SK-MEL-5 (cell line): ENCODE measurements around the gene FAM111A. TPM values are rescaled to one million over a fixed set of nuclear protein-coding genes. Genes with fewer than 3 reads are reported as not detected.

Experiments used
- DNase-seq: peaks from one replicate; pipeline ENCODE4 v3.0.0-alpha.2; 2016; ENCODE audit warnings: low read depth, low spot score
- in situ Hi-C: cut with HindIII; loops from 2 replicates; pipeline ENCODE4 v1.10.0; 2016; ENCODE audit warnings: low sequenced_read_pairs, high pct_unique_total_duplicates, low pct_unique_long_range_greater_than_20kb
- total RNA-seq: library from RNA; depleted of rRNA; stranded (reverse); fragments of >200 nt; shearing (Covaris generic); gene quantifications from 2 replicates; pipeline ENCODE4 v1.2.3, GENCODE V29; 2014

The FAM111A gene
- total RNA-seq, 1 experiment from 2014 or later, result 30.6 TPM

DNA sequence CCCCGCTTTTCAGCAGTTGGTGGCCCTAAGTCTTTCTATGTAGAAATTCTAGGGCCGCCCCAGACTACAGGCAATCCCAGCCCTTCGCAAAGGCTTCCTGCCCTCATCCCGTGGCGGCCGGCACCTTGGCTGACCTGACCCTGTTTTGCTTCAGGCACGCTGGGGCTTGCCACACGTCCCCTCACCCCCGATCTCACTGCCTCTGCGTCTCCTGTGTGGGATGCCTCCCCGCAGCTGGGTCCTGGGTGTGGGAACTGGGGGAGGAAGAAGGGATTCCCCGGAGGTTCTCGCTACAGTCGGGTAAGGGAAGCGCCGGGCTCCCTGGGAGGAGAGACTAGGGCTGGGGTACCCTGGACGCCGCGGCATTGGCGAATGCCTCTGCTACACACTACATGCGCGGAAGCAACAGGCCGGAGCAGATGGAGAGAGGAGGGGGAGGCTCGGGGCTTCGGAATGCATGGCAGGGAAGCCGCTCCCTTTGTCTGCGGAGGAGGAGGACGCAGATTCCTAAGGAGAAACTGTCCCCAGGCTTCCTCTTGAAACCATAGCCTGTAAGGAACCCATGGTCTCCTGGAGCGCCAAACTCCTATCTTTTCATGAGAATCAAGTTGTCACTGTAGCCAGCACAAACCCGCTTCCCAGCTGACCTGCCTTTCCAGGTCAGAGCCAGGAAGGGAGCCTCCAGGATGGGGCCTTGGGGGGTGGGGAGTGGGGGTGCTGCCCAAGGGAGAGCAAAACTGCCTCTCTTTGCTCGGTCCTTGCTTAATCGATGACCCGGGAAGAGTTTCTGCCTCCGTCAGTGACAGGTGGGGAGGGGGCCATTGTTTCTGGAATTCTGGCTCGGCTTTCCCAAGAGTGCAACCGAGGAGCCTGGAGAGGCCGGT lies 30.7 kb downstream of the FAM111A start:
- no peak for DNase-seq
- in situ Hi-C loops, result no loop called here

DNA sequence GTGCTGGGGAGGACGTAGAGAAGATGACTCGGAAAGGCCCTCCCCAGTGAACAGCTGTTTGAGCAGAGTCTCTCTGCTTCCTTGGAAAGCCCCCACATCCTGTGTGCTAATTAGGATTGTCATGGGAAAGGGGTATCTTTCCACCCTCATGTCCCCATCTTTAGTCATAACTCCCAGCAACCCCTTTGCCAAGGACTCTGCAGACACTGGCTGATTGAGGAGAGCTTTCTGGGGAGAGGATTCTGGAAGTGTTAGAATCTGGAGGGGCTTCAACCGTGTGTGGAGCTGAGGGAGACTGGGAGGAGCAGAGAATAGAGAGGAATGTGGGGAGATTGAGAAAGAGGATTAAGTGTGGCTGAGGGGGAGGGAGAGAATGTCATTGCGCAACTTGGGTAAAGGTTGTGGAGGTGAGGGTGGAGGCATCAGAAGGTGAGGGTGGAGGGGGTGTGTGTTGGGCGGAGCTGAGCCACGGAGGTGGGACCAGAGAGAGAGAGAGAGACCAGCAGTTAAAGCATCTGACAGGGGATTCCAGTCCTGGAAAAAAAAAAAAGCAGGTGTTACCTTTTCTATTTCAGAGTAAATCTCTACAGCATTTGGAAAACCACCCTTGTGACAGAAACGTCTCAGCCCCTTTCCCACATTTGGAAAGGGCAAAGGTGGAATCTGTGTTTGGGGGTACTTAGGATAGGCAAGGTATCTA lies 31.5 kb downstream of the FAM111A start:
- in situ Hi-C loops, result no loop called here
- no peak for DNase-seq

DNA sequence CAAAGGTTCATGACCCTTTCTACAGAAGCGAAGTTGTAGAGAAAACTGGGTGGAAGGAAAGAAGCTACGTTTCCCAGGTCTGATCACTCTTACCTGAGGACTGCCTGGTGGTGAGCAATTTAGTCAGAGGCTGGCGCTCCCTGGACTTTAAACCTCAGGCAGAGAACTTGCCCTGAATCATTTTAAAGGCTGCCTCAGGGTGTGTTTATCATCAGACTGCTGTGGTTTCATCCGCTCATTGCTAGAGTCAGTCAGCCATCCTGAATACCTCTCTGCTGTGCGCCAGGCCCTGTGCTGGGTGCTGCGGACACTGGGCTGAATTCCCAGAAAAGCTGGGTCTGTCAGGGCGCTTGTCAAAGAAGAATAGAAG lies 32.0 kb downstream of the FAM111A start:
- in situ Hi-C loops, result no loop called here
- DNase-seq, result no peak

DNA sequence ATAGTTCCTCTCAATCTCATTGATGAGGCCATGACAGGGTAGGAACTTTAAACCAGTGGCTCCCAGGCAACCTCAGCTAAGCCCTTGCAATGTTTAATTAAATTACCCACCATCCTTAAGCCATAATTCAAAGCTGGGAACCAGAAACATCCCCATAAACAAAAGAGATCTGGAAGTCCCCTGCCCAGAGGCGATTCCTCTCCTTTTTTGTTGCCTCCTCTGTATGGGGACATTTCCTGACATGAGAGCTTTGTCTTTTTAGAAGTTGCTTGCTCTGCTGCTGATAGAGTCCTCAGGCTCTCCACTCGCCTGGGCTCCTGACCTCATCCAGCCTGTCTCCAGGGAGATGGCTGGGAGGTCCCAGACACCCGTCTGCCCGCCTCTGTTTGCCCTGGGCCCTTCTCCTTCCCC lies 32.4 kb downstream of the FAM111A start:
- DNase-seq, result no peak
- in situ Hi-C loops, result no loop called here

DNA sequence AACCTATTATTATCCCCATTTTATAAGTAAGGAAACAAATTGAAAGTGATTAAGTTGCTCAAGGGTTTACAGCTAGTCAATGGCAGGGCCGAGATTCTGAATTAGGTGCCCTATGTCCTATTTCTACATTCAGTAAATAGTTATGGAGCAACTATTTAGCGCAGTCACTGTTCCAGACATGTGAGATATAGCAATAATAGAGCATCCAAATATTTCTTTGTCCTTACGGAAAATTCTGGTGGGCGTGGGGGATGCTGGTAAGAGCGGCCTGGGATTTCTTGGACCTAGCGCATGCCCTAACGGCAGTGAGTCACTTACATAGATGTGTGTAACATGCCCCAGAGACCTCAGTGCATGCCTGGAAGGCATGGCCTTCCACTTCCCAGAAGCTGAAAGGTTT lies 33.7 kb downstream of the FAM111A start:
- no peak for DNase-seq
- in situ Hi-C loops, result no loop called here

DNA sequence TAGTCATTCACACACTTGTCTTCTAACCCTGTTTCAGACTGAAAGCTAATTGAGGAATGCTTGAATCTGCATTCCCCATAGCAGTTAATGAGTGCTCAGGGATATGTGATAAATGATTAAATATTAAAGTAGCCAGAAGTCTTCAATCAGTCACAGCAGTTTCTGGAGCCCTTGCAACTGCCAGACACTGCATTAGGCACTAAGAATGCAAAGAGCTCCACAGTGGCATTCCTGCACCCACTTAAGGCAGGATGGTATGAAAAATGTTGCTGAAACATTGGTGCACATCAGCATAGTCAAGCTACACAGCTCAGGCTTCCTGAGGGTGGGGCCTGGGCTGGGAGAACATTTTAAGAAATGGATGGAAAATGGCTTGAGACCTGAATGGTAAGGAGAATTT lies 35.7 kb downstream of the FAM111A start:
- in situ Hi-C loops, result no loop called here

DNA sequence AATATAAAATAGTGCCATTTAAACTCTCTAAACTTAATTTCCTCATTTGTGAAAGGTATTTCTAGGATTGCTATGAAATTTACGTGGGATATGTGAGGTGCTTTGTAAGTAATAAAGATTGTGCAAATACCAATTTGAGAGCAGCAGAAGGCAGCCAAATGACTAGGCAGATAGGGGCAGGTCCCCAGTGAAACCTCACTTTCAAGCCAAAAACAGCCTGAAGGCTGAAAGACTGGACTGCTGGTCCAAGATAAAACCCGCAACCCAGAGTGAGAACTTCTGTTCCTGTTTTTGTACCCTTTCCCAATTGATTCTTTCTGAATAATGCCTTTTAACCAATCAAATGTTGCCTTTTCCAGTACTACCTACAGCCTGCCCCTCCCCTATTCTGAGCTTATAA lies 36.5 kb downstream of the FAM111A start:
- no peak for DNase-seq
- in situ Hi-C loops, result no loop called here

More for the DNA sequence above, 35.7 kb downstream of the FAM111A start:
- no peak for DNase-seq

DNA sequence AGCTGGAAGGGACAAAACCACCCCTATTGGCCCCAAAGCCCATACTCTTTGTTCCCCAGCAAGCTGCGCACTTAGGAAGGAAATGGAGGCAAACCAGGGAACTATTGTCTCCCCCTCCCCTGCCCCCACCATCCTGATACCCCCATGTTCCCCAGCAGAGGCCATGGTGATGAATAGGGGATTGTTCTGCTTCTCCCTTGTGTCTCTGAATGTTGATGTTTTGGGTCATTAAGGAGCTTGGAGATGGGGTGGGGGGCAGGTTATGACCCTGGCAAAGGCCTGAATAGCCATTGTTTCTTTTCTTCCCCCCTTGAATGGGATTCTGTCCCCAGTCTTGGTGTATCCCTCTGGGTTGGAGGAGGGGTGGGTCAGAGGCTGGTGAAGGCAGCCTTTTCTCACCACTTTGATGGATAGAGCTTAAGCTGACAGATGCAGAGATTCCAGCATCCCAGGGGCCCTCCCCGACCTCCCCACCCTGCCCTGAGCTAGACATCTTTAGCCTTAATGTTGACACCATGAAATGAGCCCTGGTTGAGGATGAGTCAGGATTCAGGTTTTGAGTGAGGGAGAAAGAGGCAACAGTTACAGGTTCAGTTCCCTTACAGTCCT lies 37.6 kb downstream of the FAM111A start:
- in situ Hi-C loops, result no loop called here
- no peak for DNase-seq

DNA sequence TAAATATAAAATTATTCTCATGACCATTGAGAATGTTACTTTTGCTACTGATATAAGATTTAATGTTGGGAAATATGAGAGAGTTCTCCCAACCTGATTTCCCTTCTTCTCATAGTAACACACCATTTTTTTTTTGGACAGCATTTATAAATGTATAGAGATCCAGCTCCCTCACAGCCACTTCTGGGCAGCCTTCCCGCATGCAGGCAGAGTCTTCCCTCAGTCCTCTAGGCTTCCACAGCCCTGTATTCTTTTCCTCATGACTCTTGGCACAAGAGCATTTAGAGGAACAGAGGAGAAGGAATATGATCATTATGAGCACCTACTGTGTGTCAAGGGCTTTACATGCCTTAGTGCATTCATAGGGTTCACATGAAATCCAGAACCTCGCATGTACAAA lies 38.3 kb downstream of the FAM111A start:
- in situ Hi-C loops, result no loop called here
- no peak for DNase-seq

DNA sequence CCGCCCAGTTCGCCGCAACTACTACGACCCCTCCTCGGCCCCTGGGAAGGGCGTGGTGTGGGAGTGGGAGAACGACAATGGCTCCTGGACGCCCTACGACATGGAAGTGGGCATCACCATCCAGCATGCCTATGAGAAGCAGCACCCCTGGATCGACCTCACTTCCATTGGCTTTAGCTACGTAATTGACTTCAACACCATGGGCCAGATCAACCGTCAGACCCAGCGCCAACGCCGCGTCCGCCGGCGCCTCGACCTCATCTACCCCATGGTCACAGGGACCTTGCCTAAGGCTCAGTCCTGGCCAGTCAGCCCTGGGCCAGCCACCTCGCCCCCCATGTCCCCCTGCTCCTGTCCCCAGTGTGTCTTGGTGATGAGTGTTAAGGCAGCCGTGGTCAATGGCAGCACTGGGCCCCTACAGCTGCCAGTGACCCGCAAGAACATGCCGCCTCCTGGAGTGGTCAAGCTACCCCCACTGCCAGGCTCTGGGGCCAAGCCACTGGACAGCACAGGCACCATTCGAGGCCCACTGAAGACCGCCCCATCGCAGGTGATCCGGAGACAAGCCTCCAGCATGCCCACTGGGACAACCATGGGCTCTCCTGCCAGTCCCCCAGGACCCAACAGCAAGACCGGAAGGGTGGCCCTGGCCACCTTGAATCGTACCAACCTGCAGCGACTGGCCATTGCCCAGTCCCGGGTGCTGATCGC lies 39.2 kb downstream of the FAM111A start:
- in situ Hi-C loops, result no loop called here
- DNase-seq, result no peak

DNA sequence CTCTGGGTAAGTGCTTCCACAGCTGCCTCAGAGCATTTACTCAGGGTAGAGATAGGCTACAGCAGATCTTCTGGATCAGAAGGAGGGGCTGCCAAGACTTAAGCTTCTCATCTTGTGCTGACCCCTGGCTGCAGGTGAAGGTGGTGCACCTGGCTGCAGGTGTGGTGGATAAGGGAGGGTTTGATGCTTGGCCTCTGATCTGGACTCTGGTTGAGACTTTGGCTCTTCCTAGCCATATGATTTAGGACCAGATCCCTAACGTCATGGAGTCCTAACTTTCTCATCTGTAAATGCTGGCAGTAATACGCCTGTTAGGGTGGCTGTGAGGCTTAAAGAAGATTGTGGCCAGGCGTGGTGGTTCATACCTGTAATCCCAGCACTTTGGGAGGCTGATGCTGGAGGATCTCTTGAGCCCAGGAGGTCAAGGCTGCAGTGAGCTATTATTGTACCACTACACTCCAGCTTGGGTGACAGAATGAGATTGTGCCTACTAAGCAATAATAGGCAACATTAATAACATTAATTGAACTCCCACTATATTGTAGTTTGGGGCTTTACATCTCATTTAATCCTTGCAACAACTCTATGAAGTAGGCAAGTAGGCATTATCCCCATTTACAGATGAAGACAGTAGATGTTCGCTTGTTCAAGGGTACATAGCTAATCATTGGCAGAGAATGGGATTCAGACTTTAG lies 39.9 kb downstream of the FAM111A start:
- no peak for DNase-seq
- in situ Hi-C loops, result no loop called here

DNA sequence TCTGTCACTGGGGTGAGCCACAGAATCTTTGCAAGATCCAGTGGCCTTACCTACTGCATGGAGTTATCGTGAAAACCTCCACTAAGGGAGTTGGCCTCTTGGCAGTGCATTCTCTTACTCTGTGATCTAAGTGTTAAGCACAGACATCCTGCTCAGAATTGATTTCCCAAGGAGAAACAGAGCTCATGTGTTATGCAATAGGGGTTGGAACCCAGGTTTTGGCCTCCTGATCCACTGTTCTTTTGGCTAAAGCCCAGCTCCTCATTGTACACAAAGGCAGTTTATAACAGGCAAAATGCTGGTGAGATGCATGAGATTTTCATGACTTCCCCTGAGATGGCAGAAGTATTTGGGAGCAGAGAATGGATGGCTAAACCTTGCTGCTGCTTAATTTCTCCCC lies 41.1 kb downstream of the FAM111A start:
- in situ Hi-C loops, result no loop called here
- DNase-seq, result no peak

DNA sequence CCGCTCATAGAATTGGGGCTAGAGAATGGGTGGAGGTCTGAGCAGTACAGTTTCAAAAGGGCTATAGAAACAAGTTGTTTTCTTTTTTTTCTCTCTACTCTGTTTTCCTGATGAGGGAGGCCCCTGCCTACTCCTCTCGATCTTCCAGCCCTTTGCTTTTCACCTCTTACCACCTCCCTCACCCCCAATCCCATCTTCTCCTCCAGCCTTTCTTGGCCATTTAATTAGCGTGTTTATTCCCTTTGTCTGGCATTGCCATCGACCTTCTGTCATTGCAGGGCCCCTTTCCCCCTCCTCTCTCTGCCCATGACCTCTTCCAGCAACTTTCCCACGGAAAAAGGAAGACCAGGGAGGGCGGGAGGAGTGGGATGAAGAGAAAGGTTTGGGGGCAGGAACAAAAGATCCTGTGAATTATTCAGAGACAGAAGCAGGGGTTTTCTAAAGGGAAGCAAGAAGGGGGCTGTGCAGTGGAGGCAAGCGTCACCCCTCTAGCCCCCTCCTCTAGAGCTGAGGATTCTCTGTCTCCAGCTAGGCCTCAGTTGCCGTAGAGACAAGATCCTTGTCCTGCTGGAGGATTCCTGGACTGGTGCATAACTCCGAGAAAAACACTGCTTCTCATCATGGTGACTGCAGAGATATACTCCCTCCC lies 42.2 kb downstream of the FAM111A start:
- in situ Hi-C loops, result no loop called here
- no peak for DNase-seq

DNA sequence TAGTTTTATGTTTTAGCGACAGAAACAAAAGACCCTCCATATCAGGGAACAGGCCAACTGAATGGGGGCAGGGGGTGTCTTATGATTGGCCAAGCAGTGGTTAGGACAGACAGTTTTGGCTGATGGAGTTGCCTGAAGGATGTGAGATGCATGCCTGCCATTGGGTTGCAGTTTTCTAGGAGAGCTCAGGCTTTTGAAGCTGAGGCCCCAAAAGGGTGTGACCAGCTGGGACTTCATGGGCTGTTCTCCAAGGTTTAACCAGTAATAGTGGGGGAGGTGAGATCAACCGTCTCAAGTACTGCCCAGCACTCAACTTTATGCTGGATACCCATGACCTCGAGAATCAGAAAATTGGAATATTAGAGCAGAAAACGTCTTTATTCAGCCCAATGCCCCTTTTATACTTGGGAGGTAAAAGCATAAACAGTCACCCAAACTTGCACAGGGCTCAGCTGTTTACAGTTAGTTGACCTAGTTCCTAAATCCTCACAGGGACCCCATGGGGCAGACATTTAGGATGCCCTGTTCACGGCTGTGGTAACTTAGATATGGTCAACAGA lies 42.8 kb downstream of the FAM111A start:
- DNase-seq, result no peak
- in situ Hi-C loops, result no loop called here

DNA sequence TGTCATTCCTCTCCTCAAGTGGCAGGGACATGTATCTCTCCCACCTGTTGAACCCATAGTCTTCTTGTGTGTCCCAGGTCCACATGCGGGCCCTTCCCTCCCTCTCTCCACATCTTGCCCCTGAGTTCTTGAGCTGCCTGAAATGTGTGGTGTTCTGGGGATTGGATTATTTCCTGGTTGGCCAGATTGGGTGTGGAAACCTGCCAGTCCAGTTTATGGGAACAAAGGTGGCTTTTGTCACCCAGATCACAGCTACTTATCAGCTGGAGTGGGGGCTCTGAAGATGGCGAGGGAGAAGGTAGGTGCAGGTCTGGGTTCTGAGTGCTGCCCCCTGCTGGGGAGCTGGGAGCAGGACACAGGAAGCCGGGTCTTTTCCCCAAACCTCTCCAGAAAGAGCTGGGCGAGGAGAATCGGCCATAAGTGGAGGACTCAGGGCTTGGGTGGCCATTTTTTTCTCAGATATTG lies 43.5 kb downstream of the FAM111A start:
- peak; percentile 76 for DNase-seq
- in situ Hi-C loops, result no loop called here

DNA sequence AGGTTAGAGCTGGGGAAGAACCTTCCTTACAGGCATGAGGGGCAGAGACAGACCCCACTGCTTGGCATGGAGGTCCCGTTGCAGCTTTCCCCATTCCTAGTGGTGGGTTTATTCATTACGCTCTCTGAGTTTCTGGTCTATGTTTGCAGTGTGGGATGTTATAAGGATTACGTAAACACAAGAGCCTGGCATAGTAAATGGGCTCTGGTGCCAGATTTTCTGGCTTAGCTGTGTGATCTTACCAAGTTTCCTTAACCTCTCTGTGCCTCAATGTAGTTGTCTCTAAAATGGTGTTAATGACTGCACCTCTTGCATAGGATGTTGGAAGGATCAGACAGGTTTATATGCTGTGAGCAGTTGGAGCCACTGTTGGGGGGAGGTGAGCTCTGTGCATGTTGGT lies 44.4 kb downstream of the FAM111A start:
- DNase-seq, result no peak
- in situ Hi-C loops, result no loop called here

DNA sequence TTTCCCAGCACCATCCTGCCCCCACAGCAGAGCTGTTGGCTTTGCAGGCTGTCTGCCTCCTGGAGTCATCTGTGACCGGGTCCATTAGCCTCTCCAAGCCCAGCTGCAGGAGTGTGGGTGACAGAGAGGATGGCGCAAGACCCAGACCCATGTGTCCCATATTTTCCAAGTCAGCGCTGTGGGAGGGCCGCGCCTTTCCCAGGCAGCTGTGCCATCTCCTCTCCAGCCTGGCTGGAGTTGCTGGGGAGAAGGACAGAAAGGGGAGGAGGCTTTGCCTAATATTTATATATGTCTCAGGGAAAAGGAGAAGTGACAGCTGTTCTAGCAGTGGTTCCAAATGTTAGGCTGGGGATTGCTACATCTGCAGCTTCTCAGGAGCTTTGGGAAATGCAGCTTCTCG lies 44.9 kb downstream of the FAM111A start:
- in situ Hi-C loops, result no loop called here
- DNase-seq, result no peak
